ENCODE results near the gene WNK2.

The WNK2 gene

DNA sequence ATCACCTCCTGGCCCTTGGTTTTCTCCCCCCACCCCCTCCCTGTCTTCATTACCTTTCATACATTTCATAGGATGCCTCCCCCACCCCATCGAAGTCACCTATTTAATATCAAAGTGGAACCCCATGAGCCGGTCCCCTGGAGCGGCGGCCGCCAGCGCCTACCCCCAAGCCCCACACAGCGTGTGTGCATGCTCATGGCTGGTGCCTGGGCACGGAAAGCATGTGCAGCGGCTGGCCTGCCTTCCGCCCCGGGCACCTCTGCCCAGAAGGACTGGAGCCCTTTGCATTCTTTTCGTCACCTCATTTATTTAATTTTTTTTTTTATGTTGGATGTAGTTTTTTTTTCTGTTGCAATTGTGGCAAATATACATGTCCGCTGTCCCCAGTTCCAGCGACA, 116.2 kb downstream of the WNK2 start:
- Histone ChIP-seq H3K79me1 (replicated peaks; ENCODE audit: low read length, poor library complexity, severe bottlenecking) (no peaks in the 10 kb centered on the region), H2BK5ac (ENCODE audit: low read depth, low read length, poor library complexity, severe bottlenecking) (no peak overlapping the region), H4K91ac (ENCODE audit: low read length) (no peak overlapping the region), H3K14ac (ENCODE audit: low read length in 2 of 2) (no peak overlapping the region), H3K4ac (ENCODE audit: low read depth in 1 of 2, low read length in 2 of 2) (no peak overlapping the region), H3K4me2 (ENCODE audit: low read length, poor library complexity, severe bottlenecking) (no peak overlapping the region), H3K18ac (ENCODE audit: low read depth in 1 of 2, low read length in 2 of 2) (no peak overlapping the region), H2AK5ac (ENCODE audit: low read length, severe bottlenecking) (no peak overlapping the region), H3K36me3 (ENCODE audit: control insufficient read depth in 1 of 2, insufficient read depth in 2 of 2, low read depth in 1 of 2, low read length in 2 of 2) (no peaks in the 10 kb centered on the region), H2AFZ (ENCODE audit: low read depth, low read length) (no peak overlapping the region), H3K9me3 (ENCODE audit: control insufficient read depth, low read length) (no peaks in the 10 kb centered on the region), H3K4me1 (ENCODE audit: control insufficient read depth, insufficient read depth, low read depth, low read length) (no peaks in the 10 kb centered on the region), H3K27me3 (ENCODE audit: control insufficient read depth in 1 of 2, insufficient read depth in 1 of 2, low read length in 2 of 2) (peaks cover 3 to 14% of the 10 kb centered on the region in 2 experiments), H2BK12ac (ENCODE audit: low read length in 2 of 2) (no peak overlapping the region), H3K27ac (ENCODE audit: low read length, poor library complexity, severe bottlenecking) (no peak overlapping the region), H4K8ac (ENCODE audit: low read length) (no peak overlapping the region), H3K23ac (ENCODE audit: low read length in 2 of 2) (no peak overlapping the region), H2BK120ac (ENCODE audit: low read depth, low read length) (no peak overlapping the region), H3K4me3 (ENCODE audit: insufficient read depth in 1 of 2, low read depth in 1 of 2, low read length in 2 of 2) (no peak overlapping the region), H2BK15ac (ENCODE audit: low read depth, poor library complexity, severe bottlenecking) (no peak overlapping the region), H3K9ac (ENCODE audit: low read length) (no peak overlapping the region)
- WGBS: 97% methylated on average over 11 of the region's 14 CpGs
- DNase-seq: no peak

DNA sequence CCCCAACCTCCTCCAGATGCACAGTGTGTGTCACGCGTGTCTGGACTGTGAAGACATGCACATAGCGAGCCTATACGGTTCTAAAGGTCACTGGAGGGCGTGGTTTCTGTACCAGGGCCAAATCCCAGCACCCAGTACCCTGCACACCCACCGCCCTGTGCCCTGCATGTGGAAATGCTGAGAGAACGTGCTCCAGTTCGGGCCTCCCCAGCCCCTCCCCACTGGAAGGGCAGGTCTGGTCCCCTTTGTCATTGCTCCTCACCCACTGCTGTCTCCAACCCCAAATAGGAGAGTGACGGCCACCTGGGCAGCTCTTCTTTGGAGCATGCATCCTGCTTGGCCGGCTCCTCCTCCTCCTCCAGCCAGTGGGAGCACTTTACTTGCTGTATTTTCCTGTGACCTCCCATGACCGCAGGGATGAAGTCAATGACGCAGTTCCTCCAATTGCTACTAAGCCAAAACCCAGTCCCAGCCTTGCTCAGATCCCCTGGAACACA, 116.7 kb downstream of the WNK2 start:
- Histone ChIP-seq H2BK120ac (ENCODE audit: low read depth, low read length) (no peak overlapping the region), H3K4me1 (ENCODE audit: control insufficient read depth, insufficient read depth, low read depth, low read length) (no peaks in the 10 kb centered on the region), H2BK15ac (ENCODE audit: low read depth, poor library complexity, severe bottlenecking) (no peak overlapping the region), H3K9ac (ENCODE audit: low read length) (no peak overlapping the region), H3K23ac (ENCODE audit: low read length in 2 of 2) (no peak overlapping the region), H4K91ac (ENCODE audit: low read length) (no peak overlapping the region), H2AFZ (ENCODE audit: low read depth, low read length) (no peak overlapping the region), H4K8ac (ENCODE audit: low read length) (no peak overlapping the region), H3K4ac (ENCODE audit: low read depth in 1 of 2, low read length in 2 of 2) (no peak overlapping the region), H2BK5ac (ENCODE audit: low read depth, low read length, poor library complexity, severe bottlenecking) (no peak overlapping the region), H3K79me1 (replicated peaks; ENCODE audit: low read length, poor library complexity, severe bottlenecking) (no peaks in the 10 kb centered on the region), H3K4me2 (ENCODE audit: low read length, poor library complexity, severe bottlenecking) (no peak overlapping the region), H3K27me3 (ENCODE audit: control insufficient read depth in 1 of 2, insufficient read depth in 1 of 2, low read length in 2 of 2) (peaks cover 6 to 19% of the 10 kb centered on the region in 2 experiments), H2AK5ac (ENCODE audit: low read length, severe bottlenecking) (no peak overlapping the region), H2BK12ac (ENCODE audit: low read length in 2 of 2) (no peak overlapping the region), H3K36me3 (ENCODE audit: control insufficient read depth in 1 of 2, insufficient read depth in 2 of 2, low read depth in 1 of 2, low read length in 2 of 2) (no peaks in the 10 kb centered on the region), H3K9me3 (ENCODE audit: control insufficient read depth, low read length) (no peaks in the 10 kb centered on the region), H3K14ac (ENCODE audit: low read length in 2 of 2) (no peak overlapping the region), H3K4me3 (ENCODE audit: insufficient read depth in 1 of 2, low read depth in 1 of 2, low read length in 2 of 2) (no peak overlapping the region), H3K18ac (ENCODE audit: low read depth in 1 of 2, low read length in 2 of 2) (no peak overlapping the region), H3K27ac (ENCODE audit: low read length, poor library complexity, severe bottlenecking) (no peak overlapping the region)
- DNase-seq: no peak
- WGBS: 86% methylated on average over 12 of the region's 12 CpGs

DNA sequence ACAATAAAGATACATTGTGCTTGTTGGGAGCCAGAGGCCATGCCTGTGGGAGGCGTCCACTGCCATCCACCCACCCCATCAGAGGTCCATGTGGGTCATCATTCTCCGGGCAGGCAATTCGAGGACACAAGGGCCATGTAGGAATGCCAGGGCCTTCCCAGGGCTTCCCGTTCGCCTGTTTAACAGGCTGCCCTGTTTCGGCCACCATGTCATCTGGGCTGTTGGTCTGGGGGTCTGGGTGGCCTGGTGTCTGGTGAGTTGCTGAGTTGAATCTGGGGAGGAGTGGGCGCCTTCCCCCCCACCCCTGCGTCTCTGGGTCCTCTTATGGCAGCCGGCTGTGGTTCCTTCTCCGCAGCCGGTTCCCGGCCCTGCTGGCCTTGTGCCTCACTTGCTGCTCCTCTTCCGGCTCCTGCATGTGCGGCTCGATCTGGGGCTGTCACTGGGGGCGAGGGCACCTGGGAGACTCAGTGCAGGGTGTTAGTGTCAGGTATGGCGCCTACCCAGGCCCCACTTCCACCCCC, 117.4 kb downstream of the WNK2 start:
- 77% methylated on average over 17 of the region's 17 CpGs for WGBS

DNA sequence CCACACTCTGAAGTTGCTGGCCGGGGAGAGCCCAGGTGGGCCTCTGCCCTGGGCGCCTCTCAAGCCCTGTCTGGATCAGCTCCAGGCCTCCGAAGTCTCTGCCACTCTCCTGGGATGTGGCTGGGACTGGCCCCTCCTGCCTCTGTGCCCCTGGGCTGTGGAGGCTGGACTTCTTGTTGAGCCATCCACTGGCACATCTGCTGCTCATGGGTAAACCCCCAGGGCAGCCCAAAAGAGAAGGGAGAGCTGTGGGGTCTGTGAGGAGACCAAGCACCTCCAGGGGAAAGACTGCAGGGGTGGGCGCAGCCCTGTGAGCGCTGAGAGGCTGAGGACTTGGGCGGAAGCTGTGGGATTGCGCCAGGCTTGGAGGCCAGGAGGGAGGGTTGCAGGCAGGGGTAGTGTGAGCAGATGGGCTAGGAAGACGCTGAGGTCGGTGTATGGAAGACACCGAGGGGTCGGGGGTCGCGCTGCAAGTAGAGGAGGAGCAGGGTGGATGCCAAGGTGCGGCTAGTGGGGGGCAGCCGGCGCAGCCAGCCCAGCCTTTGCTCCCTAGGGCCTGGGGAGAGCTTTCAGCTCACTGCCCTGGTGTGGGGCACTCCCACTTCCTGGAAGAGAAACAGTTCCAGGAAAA, 118.1 kb downstream of the WNK2 start:
- no peak overlapping the region for H3K18ac ChIP-seq (ENCODE audit: low read depth in 1 of 2, low read length in 2 of 2)
- no peak overlapping the region for H2AK5ac ChIP-seq (ENCODE audit: low read length, severe bottlenecking)
- H3K4me1 ChIP-seq (ENCODE audit: control insufficient read depth, insufficient read depth, low read depth, low read length): peaks cover 8% of the 10 kb centered on the region
- no peaks in the 10 kb centered on the region for H3K36me3 ChIP-seq (ENCODE audit: control insufficient read depth in 1 of 2, insufficient read depth in 2 of 2, low read depth in 1 of 2, low read length in 2 of 2)
- no peak overlapping the region for H3K4ac ChIP-seq (ENCODE audit: low read depth in 1 of 2, low read length in 2 of 2)
- H3K79me1 ChIP-seq (replicated peaks; ENCODE audit: low read length, poor library complexity, severe bottlenecking): no peaks in the 10 kb centered on the region
- no peak overlapping the region for H3K9ac ChIP-seq (ENCODE audit: low read length)
- H3K23ac ChIP-seq (ENCODE audit: low read length in 2 of 2): no peak overlapping the region
- no peak overlapping the region for H2BK120ac ChIP-seq (ENCODE audit: low read depth, low read length)
- H3K4me2 ChIP-seq (ENCODE audit: low read length, poor library complexity, severe bottlenecking): no peak overlapping the region
- no peak overlapping the region for H2BK5ac ChIP-seq (ENCODE audit: low read depth, low read length, poor library complexity, severe bottlenecking)
- H4K91ac ChIP-seq (ENCODE audit: low read length): no peak overlapping the region
- no peak overlapping the region for H2BK15ac ChIP-seq (ENCODE audit: low read depth, poor library complexity, severe bottlenecking)
- H3K27me3 ChIP-seq (ENCODE audit: control insufficient read depth in 1 of 2, insufficient read depth in 1 of 2, low read length in 2 of 2): peaks cover 11 to 24% of the 10 kb centered on the region in 2 experiments
- no peak overlapping the region for H3K27ac ChIP-seq (ENCODE audit: low read length, poor library complexity, severe bottlenecking)
- no peak overlapping the region for H2BK12ac ChIP-seq (ENCODE audit: low read length in 2 of 2)
- no peak overlapping the region for H3K4me3 ChIP-seq (ENCODE audit: insufficient read depth in 1 of 2, low read depth in 1 of 2, low read length in 2 of 2)
- H4K8ac ChIP-seq (ENCODE audit: low read length): no peak overlapping the region
- 90% methylated on average over 16 of the region's 16 CpGs for WGBS
- H2AFZ ChIP-seq (ENCODE audit: low read depth, low read length): no peak overlapping the region
- H3K14ac ChIP-seq (ENCODE audit: low read length in 2 of 2): no peak overlapping the region
- DNase-seq: no peak
- H3K9me3 ChIP-seq (ENCODE audit: control insufficient read depth, low read length): no peaks in the 10 kb centered on the region

More for the DNA sequence above, 117.4 kb downstream of the WNK2 start:
- no peaks in the 10 kb centered on the region for H3K9me3 ChIP-seq (ENCODE audit: control insufficient read depth, low read length)
- H2AK5ac ChIP-seq (ENCODE audit: low read length, severe bottlenecking): no peak overlapping the region
- no peak overlapping the region for H3K18ac ChIP-seq (ENCODE audit: low read depth in 1 of 2, low read length in 2 of 2)
- H2BK120ac ChIP-seq (ENCODE audit: low read depth, low read length): no peak overlapping the region
- no peak overlapping the region for H3K4me3 ChIP-seq (ENCODE audit: insufficient read depth in 1 of 2, low read depth in 1 of 2, low read length in 2 of 2)
- no peaks in the 10 kb centered on the region for H3K79me1 ChIP-seq (replicated peaks; ENCODE audit: low read length, poor library complexity, severe bottlenecking)
- no peak overlapping the region for H2BK5ac ChIP-seq (ENCODE audit: low read depth, low read length, poor library complexity, severe bottlenecking)
- H3K4ac ChIP-seq (ENCODE audit: low read depth in 1 of 2, low read length in 2 of 2): no peak overlapping the region
- no peak overlapping the region for H3K9ac ChIP-seq (ENCODE audit: low read length)
- no peak overlapping the region for H2AFZ ChIP-seq (ENCODE audit: low read depth, low read length)
- no peak overlapping the region for H3K14ac ChIP-seq (ENCODE audit: low read length in 2 of 2)
- H3K4me2 ChIP-seq (ENCODE audit: low read length, poor library complexity, severe bottlenecking): no peak overlapping the region
- H3K23ac ChIP-seq (ENCODE audit: low read length in 2 of 2): no peak overlapping the region
- no peak overlapping the region for H3K27ac ChIP-seq (ENCODE audit: low read length, poor library complexity, severe bottlenecking)
- no peak overlapping the region for H2BK12ac ChIP-seq (ENCODE audit: low read length in 2 of 2)
- H4K8ac ChIP-seq (ENCODE audit: low read length): no peak overlapping the region
- no peak for DNase-seq
- no peaks in the 10 kb centered on the region for H3K36me3 ChIP-seq (ENCODE audit: control insufficient read depth in 1 of 2, insufficient read depth in 2 of 2, low read depth in 1 of 2, low read length in 2 of 2)
- no peak overlapping the region for H2BK15ac ChIP-seq (ENCODE audit: low read depth, poor library complexity, severe bottlenecking)
- H3K27me3 ChIP-seq (ENCODE audit: control insufficient read depth in 1 of 2, insufficient read depth in 1 of 2, low read length in 2 of 2): peaks cover 11 to 23% of the 10 kb centered on the region in 2 experiments
- H4K91ac ChIP-seq (ENCODE audit: low read length): no peak overlapping the region
- peaks cover 6% of the 10 kb centered on the region for H3K4me1 ChIP-seq (ENCODE audit: control insufficient read depth, insufficient read depth, low read depth, low read length)
